BJ (cell line): ENCODE data around the gene GRIK1. TPM values are rescaled to one million over a fixed set of nuclear protein-coding genes. Genes with fewer than 3 reads are reported as not detected.

Experiments
- CTCF ChIA-PET: fragments of 350-600 bp; formaldehyde crosslinking; extraction: SDS; loops from one replicate; lab custom pipeline; 2021; ENCODE audit warnings: antibody characterized with exemption, inconsistent platforms; lab: Yijun Ruan, JAX
- POLR2A ChIA-PET: fragments of 300-600 bp; sonication (Branson Sonifier 250); formaldehyde crosslinking; extraction: SDS; loops from one replicate; lab custom pipeline; 2021; ENCODE audit warnings: antibody characterized with exemption; lab: Charles Lee
- DNase-seq: peaks from one replicate; pipeline ENCODE4 v3.0.0-alpha.2; 2011; ENCODE audit warnings: low read depth
- H3K27me3 ChIP-seq: 2 replicates; pipeline ENCODE4 v1.6.0; 2011; ENCODE audit warnings: low read length; ENCODE audit not compliant: control insufficient read depth, insufficient read depth
- H3K36me3 ChIP-seq: 2 replicates; pipeline ENCODE4 v1.5.1; 2011; ENCODE audit warnings: low read length; ENCODE audit not compliant: control insufficient read depth, insufficient read depth
- H3K4me3 ChIP-seq: 2 replicates; pipeline ENCODE4 v1.5.1; 2011; ENCODE audit warnings: low read depth, mild to moderate bottlenecking, control low read depth, low read length
- polyA plus RNA-seq: library from polyadenylated mRNA; depleted of rRNA; stranded (reverse); fragments of >200 nt; gene quantifications from 2 replicates; pipeline ENCODE4 v1.2.3, GENCODE V29; 2011
- TF ChIP-seq, protein P1 (sequence below): IDR thresholded peaks from 2 replicates; pipeline ENCODE4 v1.5.1; 2011; ENCODE audit warnings: low read depth, mild to moderate bottlenecking, control low read depth, inconsistent platforms, low read length, moderate library complexity; ENCODE audit not compliant: insufficient read depth

The GRIK1 gene
- polyA plus RNA-seq, 1 experiment: 0.04 TPM

DNA sequence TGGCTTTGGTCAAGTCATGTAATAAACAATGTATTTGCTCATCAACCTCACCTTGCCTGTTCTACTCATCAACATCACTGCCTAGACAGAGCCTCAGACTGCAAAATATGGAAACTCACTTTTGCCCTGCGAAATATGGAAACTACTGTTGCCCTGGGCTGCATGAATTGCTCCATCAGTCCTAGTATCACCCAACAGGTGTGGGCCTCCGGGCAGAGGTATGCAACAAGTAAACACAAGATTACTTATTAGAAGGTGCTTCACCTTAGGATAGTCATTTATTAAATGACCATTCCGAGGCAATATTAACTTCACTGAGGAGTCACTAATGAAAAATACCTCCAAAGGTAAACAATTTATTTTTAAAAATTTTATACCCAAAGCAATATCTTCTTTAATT is 354.3 kb downstream of the GRIK1 start:
- Histone ChIP-seq H3K36me3 (no peaks in the 10 kb centered on the region), H3K4me3 (no peak overlapping the region), H3K27me3 (no peaks in the 10 kb centered on the region)
- TF ChIP-seq, protein P1, sequence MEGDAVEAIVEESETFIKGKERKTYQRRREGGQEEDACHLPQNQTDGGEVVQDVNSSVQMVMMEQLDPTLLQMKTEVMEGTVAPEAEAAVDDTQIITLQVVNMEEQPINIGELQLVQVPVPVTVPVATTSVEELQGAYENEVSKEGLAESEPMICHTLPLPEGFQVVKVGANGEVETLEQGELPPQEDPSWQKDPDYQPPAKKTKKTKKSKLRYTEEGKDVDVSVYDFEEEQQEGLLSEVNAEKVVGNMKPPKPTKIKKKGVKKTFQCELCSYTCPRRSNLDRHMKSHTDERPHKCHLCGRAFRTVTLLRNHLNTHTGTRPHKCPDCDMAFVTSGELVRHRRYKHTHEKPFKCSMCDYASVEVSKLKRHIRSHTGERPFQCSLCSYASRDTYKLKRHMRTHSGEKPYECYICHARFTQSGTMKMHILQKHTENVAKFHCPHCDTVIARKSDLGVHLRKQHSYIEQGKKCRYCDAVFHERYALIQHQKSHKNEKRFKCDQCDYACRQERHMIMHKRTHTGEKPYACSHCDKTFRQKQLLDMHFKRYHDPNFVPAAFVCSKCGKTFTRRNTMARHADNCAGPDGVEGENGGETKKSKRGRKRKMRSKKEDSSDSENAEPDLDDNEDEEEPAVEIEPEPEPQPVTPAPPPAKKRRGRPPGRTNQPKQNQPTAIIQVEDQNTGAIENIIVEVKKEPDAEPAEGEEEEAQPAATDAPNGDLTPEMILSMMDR: no peak
- CTCF ChIA-PET: no interaction called here
- POLR2A ChIA-PET: no interaction called here
- DNase-seq: no peak

- CTCF ChIA-PET: interaction anchor here (0.6 to 0.9 kb wide), 3 partner anchors 12 to 619 kb away, joined by 3 to 4 read pairs (median 3); no protein-coding TSS in a partner anchor
- TF ChIP-seq, protein P1: no peak
- POLR2A ChIA-PET: no interaction called here
These were observed 356.3 kb downstream of the GRIK1 start for GRCh38 chr21:29583424-29583924.

DNA sequence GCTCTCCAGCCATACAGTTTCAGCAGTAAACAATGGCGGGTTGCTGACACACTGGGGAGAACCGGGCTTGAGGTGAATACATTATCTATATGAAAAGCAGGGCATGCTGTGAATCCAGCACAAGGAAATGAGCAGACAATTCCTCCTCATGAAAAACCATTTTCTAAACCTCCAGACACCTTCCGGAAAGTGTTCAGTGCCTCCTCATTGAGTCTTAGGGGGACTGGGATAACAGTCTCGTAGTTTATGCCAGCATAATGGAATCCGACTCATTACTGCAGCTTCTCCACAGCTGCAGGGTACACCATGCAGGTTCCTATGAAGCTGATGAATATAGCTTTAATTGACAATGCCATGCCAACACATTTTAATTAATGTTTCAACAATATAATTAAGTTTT is 356.9 kb downstream of the GRIK1 start:
- POLR2A ChIA-PET: no interaction called here
- CTCF ChIA-PET: interaction anchor here (0.6 to 0.7 kb wide), 2 partner anchors 184 to 620 kb away, joined by 3 read pairs; no protein-coding TSS in a partner anchor
- Histone ChIP-seq H3K4me3 (no peak overlapping the region), H3K36me3 (no peaks in the 10 kb centered on the region), H3K27me3 (no peaks in the 10 kb centered on the region)
- no peak for DNase-seq
- TF ChIP-seq, protein P1: no peak

More at GRCh38 chr21:29583424-29583924, 356.3 kb downstream of the GRIK1 start:
- no peaks in the 10 kb centered on the region for H3K27me3 ChIP-seq
- no peaks in the 10 kb centered on the region for H3K36me3 ChIP-seq
- DNase-seq: no peak
- H3K4me3 ChIP-seq: no peak overlapping the region

- no peaks in the 10 kb centered on the region for H3K27me3 ChIP-seq
- H3K36me3 ChIP-seq: no peaks in the 10 kb centered on the region
- no peak for DNase-seq
- TF ChIP-seq, protein P1: no peak
- ChIA-PET CTCF (no interaction called here), POLR2A (no interaction called here)
- H3K4me3 ChIP-seq: no peak overlapping the region
These were observed 358.4 kb downstream of the GRIK1 start for GRCh38 chr21:29581393-29581792.

- no peak for DNase-seq
- ChIA-PET CTCF (no interaction called here), POLR2A (no interaction called here)
- TF ChIP-seq, protein P1: no peak
- H3K27me3 ChIP-seq: no peaks in the 10 kb centered on the region
- no peaks in the 10 kb centered on the region for H3K36me3 ChIP-seq
- no peak overlapping the region for H3K4me3 ChIP-seq
These were observed 359.0 kb downstream of the GRIK1 start for GRCh38 chr21:29580732-29581285.
